DND-41 (cell line): ENCODE data around the gene ALDH2.
"Not testable (repeated sequence)": the region's sequence is repeated elsewhere in the genome, so short reads cannot be mapped to it uniquely, and the experiment has no call there.

Experiments
- EZH2 ChIP-seq: IDR thresholded peaks from 3 replicates; pipeline ENCODE4 v1.6.1; 2012; ENCODE audit warnings: borderline replicate concordance, low read depth, mild to moderate bottlenecking, moderate library complexity, low read length, inconsistent platforms; ENCODE audit not compliant: severe bottlenecking
- TF ChIP-seq, protein P1 (sequence below): IDR thresholded peaks from 2 replicates; pipeline ENCODE4 v1.5.1; 2012; ENCODE audit warnings: borderline replicate concordance, low read length, moderate library complexity, mild to moderate bottlenecking; ENCODE audit not compliant: poor library complexity, severe bottlenecking; ENCODE audit errors: extremely low read depth

DNA sequence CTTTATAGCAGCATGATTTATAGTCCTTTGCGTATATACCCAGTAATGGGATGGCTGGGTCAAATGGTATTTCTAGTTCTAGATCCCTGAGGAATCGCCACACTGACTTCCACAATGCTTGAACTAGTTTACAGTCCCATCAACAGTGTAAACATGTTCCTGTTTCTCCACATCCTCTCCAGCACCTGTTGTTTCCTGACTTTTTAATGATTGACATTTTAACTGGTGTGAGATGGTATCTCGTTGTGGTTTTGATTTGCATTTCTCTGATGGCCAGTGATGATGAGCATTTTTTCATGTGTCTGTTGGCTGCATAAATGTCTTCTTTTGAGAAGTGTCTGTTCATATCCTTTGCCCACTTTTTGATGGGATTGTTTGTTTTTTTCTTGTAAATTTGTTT is 62.9 kb downstream of the ALDH2 start:
- TF ChIP-seq, protein P1, sequence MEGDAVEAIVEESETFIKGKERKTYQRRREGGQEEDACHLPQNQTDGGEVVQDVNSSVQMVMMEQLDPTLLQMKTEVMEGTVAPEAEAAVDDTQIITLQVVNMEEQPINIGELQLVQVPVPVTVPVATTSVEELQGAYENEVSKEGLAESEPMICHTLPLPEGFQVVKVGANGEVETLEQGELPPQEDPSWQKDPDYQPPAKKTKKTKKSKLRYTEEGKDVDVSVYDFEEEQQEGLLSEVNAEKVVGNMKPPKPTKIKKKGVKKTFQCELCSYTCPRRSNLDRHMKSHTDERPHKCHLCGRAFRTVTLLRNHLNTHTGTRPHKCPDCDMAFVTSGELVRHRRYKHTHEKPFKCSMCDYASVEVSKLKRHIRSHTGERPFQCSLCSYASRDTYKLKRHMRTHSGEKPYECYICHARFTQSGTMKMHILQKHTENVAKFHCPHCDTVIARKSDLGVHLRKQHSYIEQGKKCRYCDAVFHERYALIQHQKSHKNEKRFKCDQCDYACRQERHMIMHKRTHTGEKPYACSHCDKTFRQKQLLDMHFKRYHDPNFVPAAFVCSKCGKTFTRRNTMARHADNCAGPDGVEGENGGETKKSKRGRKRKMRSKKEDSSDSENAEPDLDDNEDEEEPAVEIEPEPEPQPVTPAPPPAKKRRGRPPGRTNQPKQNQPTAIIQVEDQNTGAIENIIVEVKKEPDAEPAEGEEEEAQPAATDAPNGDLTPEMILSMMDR, result not testable (repeated sequence)
- not testable (repeated sequence) for TF ChIP-seq EZH2
